ENCODE results near the gene INPP5B.
A peak's percentile ranks its signal among the peaks of the same experiment; 100 is the strongest.
"Not testable (repeated sequence)": the region's sequence is repeated elsewhere in the genome, so short reads cannot be mapped to it uniquely, and the experiment has no call there.

Gene INPP5B

DNA sequence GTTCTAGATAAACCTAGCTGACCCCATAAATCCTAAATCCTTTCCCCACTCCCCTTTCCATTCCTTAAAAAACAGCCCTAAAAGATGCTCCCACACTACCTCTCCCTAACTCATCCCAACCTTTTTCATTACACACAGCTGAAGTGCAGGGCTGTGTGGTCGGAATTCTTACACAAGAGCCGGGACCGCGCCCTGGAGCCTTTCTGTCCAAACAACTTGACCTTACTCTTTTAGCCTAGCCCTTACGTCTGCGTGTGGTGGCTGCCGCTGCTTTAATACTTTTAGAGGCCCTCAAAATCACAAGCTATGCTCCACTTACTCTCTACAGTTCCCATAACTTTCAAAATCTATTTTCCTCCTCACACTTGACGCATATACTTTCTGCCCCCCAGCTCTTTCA lies 36.0 kb downstream of the INPP5B start:
- DNase-seq = not testable (repeated sequence)

DNA sequence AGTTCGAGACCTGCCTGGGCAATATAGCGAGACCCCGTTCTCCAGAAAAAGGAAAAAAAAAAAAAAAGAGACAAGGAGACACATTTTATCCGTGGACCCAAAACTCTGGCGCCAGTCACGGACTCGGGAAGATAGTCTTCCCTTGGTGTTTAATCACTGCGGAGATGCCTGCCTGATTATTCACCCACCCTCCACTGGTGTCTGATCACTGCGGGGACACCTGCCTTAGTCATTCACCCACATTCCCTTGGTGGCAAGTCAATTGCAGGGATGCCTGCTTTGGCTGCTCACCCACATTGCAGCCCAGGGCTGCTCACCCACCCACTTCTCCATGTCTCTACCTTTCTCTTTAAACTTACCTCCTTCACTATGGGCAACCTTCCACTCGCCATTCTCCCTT lies 38.3 kb downstream of the INPP5B start:
- not testable (repeated sequence) for DNase-seq

DNA sequence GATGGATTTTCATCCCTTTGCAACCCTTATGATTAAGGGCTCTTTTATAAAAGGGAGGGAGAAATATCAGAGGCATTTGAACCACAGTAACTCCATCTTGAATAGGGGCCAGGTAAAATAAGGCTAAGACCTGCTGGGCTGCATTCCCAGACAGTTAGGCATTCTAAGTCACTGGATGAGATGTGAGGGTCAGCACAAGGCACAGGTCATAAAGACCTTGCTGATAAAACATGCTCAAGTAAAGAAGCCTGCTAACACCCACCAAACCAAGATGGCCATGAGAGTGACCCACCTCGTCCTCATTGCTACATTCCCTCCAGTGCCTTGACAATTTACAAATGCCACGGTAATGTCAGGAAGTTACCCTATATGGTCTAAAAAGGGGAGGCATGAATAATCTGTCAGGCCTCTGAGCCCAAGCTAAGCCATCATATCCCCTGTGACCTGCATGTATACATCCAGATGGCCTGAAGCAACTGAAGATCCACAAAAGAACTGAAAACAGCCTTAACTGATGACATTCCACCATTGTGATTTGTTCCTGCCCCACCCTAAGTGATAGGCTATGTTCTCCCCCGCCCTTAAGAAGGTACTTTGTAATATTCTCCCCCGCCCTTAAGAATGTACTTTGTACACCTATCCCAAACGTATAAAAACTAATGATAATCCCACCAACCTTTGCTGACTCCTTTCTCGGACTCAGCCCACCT lies 39.3 kb downstream of the INPP5B start:
- DNase-seq = not testable (repeated sequence)

DNA sequence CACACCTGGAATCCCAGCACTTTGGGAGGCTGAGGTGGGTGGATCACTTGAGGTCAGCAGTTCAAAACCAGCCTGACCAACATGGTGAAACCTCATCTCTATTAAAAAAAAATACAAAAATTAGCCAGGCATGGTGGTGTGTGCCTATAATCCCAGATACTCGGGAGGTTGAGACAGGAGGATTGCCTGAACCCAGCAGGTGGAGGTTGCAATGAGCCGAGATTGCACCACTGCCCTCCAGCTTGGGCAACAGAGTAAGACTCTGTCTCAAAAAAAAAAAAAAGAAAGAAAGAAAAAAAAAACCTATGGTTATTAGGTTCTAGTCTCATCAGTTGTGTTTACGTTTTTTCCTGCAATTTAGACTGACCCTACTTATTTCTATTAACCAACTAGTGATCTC lies 40.3 kb downstream of the INPP5B start:
- not testable (repeated sequence) for DNase-seq

DNA sequence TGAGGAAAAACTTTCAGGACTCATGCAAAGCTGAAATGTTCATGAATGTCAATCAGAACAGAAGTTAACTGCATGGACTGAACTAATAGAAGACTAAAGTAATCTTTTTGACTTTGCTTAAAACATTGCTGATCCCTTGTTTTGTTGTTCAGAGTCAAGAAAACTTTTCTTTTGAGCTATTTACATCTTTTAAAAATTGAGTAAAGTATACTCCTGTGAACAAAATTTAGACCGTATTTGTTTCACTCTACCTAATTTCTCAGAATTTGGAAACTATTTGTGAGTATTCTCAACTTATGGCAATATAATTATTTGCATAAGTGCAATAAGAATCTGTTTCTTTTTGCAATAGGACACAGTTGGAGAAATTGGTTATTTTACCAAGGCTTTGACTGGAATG lies 41.1 kb downstream of the INPP5B start:
- no peak for DNase-seq

DNA sequence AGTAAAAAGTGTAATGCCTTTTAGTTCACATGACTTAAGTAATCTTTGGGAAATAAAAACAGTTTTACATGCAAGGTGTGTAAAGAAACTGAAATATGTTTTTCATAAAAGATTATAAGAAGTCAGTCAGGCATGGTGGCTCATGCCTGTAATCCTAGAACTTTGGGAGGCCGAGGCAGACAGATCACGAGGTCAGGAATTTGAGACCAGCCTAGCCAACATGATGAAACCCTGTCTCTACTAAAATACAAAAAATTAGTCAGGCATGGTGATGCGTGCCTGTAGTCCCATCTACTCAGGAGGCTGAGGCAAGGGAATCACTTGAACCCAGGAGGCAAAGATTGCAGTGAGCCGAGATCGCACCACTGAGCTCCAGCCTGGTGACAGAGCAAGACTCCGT lies 42.9 kb downstream of the INPP5B start:
- DNase-seq = not testable (repeated sequence)

DNA sequence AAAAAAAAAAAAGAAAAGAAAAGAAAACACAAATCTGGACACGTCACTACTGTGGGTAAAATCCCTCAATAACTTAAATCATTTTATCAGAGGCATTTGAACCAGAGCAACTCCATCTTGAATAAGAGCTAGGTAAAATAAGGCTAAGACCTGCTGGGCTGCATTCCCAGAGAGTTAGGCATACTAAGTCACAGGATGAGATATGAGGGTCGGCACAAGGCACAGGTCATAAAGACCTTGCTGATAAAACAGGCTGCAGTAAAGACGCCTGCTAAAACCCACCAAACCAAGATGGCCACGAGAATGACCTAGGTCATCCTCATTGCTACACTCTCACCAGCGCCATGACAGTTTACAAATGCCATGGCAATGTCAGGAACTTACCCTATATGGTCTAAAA lies 43.9 kb downstream of the INPP5B start:
- no peak for DNase-seq

DNA sequence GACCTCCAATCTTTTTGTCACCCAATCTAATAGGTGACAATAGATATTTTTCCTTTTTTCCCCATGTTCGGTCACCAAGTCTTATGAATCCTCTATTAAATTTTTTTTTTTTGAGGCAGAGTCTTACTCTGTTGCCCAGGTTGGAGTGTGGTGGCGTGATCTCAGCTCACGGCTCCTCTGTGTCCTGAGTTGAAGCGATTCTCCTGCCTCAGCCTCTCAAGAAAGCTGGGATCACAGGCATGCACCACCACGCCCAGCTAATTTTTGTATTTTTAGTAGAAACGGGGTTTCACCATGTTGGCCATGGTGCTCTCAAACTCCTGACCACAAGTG lies 45.0 kb downstream of the INPP5B start:
- DNase-seq = no peak

DNA sequence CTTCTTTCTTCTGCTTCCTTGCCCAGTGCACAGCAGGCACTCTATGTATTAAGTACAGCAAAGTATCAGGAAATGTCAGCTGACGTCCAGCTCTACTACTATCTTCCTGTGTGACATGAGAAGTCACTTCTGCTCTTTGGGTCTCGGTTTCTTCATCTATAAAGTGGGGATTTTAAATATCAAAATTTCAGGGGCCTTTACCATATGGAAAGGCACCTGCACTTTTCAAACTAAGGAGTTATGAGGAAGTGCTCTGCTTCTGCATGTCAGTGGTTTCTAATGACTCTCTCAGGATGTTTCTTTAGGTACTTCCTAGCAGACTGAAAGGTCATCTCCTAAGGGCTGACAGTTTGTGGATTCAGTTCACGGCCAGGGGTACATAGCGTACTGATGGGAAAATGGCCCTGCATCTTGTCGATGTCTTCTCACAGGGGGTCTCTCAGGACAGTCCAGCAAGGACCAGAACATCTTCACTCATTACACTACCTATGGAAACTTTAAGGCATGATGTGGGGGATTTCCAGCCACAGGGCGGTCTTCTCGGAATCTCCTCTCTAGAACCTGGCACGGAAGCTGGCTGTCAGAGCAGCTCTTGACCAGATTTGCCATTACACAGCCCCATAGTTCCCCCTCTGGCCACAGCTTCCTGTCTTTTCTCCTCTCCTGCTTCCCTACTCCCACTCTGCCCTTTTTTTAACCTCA lies 45.5 kb downstream of the INPP5B start:
- no peak for DNase-seq

DNA sequence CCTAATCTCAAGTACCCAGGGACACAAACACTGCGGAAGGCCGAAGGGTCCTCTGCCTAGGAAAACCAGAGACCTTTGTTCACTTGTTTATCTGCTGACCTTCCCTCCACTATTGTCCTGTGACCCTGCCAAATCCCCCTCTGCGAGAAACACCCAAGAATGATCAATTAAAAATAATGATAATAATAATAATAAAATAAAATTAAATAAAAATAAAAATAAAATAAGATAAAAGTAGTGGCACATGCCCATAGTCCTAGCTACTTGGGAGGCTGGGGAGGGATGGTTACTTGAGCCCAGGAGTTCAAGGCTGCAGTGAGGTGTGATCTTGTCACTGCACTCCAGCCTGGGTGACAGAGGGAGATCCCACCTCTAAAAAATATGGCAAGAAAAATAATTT lies 49.3 kb downstream of the INPP5B start:
- DNase-seq = not testable (repeated sequence)

DNA sequence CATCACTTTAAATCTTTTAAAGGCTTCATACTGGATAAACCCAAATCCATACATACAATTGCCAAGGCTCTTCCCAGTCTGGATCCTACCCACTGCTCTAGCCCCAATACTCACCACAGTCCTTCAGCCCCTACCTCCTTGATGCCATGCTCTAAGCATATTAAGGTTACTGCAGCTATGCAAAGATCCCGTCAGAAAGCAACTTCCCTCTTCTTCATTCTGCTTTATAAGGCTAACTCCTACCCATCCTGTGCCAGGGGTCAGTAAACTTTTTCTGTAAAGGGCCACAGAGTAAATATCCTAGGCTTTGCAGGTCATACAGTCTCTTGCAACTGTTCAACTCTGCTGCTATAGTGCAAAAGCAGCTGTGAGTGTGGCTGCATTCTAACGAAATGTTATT lies 53.2 kb downstream of the INPP5B start:
- DNase-seq = no peak

DNA sequence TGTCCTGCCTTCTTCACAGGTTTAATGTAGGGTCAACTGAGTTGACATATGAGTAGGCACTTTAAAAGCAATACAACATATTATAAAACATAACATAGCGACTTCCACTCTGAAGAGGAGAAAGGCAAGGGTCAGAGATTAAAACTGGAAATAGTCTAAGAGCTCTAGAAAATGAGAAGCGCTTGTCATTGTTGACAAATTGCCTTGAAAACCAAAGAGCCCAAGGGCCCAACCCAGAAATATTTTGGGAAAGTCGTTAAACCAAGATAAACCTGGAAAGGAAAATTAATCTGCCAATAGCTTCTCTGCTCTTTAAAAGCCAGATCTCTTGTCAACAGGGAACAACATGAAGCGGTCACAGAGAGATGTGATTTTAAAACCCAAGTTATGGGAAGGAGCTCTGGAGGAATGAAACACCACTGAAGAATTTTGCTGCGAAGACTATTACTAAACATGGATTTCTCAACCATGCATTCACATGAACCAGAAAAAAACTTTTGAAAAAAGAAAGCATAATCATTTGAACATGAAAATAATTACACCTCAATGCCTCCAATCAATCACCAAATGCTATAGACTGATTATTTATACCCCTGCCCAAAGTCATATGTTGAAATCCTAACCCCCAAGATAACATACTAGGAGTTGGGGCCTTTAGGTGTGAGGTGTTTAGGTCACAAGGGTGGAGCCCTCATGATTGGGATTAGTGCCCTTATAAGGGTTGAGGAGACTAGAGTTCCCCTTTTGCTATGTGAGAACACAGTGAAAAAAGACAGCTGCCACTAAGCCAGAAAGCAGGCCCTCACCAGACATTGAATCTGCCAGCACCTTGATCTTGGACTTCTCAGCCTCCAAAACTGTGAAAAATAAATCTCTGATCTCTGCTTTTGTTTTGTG lies 54.5 kb downstream of the INPP5B start:
- no peak for DNase-seq

DNA sequence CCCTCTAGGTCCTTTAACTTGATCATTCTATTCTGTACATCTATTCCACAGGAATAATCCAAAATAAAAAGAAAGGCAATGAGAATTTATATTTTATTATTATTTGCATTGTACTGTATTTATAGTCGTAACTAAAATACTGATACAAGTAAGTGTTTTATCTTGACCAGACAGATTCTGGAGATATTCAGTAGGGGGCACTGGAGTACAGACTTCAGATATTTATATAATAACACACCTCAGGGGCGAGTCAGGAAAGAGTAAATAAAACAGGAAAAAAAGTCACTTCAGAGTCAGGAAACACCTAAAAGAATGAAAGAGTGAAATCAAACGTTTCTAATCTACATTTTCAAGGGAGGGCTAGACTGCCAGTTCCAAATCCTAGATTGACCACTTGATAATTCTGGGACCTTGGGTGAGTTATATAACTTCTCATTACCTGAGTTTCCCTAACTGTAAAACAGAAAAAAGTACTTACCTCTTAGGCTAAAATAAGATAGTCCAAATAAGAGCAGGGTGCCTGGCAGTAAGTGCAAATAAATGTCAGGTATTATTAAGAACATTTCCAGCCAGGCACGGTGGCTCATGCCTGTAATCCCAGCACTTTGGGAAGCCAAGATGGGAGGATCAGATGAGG lies 56.4 kb downstream of the INPP5B start:
- peak; percentile 12 for DNase-seq

DNA sequence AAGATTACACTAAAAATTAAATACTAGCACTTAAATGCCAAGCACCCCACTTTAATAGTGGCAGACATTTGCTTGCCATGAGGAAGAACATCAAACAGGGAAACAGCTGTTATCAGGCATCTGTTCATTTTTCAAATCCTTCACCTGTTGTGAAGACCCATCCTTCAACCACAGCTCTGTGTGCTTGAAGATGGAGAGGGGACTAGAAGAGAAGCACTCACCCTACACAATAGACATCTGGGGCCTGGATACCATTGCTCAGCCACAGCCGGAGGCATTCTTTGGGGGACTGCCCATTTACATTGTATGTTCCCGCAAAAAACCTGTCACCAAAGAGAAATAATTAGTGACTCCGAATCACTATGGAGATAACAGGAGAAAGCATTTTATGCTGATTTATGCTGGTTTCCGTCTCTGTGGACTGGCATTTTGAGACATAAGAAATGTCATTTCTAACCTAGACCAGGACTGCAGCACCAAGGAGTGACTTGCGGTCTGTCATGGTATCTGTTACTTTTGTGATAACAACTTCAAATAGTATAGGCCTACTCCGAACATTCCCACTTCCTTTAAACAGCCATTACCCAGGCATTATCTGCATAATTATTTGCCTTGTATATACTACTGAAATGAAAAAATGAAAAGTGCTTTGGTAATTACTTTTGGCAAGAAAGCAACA lies 58.7 kb downstream of the INPP5B start:
- no peak for DNase-seq

DNA sequence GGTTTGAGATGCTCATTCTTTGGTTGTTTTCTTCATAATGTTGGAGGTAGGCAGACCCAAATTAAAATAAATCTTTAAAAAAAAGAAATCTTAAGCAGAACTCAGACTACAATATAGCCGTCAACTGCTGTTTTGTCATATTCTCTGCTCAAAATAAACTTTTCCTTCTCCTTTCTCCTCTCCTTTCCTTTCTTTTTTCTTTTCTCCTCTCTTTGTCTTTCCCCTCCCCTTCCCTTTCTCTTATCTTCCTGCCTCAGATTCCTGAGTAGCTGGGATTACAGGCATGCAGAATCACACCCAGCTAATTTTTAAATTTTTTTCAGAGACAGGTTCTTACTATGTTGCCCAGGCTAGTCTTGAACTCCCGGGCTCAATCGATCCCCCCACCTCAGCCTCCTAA lies 62.7 kb downstream of the INPP5B start:
- no peak for DNase-seq

DNA sequence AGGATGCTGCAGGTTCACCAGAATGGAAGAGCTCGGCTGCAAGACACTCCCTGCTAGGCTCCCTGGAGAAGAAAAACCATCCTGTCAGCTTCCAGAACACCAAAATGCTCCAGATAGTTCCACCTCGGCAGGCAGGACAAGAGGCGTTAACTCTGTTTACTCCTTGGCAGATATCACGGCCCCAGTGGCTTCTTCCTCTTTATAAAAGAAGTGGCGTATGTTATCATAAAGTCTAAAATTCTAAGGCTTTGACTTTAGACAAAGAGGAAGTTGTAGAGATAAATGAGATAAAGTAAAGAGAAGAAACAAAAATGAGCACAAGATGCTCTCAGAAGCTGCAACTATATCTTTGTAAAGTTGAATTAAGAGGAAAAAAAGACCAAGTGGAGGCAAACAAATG lies 63.2 kb downstream of the INPP5B start:
- no peak for DNase-seq

DNA sequence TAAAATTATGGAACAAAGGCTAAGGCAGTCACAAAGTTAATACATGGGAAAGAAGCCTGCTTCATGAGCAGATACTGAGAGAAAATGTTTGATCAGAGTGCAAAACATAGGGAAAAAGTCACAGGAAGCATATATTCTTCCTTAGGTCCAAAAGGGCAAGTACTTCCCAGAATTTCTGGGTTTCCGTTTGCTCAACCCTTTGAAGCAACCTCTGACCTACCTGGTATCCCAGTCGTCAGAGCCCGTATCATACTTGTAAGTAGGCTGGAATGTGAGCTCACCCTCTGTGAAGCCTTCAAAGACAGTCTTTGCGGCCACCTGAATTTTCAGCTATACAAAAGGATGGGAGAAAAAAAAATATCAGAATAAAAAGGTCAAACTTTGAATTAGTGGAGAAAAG lies 67.0 kb downstream of the INPP5B start:
- DNase-seq = no peak

DNA sequence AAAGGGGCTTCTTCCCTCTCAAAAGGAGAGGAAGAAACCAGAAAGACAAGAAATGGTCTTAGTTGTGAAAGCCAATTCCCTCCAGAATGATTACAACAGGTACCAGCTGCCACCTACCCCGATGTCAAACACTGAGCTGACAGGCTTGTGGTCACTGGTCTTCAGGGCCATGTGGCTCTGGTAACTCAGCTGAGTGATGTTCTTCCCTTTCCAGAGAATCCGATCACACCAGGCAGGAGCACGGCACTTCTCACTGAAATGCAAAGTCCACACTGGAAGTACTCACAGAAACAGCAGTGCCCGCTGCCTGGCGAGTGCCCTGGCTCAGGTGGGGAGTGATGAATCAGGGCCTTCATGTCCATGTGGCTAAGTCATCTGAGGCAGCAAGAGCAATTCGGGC lies 68.8 kb downstream of the INPP5B start:
- DNase-seq = no peak

DNA sequence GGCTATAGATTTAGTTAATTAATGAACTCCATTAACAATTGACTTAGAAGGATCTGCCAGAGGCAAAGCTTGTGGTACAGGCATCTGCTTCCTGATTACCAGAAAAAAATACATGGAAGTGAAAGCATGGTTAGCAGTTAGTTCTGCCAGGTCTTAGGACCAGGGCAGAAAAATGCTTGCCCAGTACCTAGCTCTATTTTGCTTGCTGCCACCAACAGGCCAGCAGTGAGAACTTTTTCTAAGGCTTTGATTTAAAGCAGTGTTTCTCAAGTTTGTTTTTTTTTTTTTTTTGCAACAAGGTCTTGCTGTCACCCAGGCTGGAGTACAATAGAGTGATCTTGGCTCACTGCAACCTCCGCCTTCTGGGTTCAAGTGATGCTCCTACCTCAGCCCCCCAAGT lies 71.0 kb downstream of the INPP5B start:
- no peak for DNase-seq

DNA sequence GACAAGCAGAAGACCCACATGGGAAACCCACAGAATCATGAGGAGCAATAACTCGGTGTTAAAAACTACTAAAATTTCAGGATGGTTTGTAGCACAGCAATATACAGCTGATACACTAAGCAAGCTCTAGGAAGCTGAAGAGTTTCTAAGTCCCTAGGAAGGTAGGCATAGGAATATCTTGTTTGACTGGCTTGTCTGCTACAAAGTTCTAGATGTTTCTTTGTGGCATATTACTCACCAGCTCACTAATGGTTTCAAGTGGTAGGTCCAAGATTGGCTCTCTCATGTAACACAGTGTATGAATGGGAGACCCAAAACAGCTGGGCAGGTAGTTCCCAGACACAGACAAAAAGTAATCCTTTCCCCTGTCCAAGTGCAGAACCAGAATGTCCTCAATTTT lies 74.2 kb downstream of the INPP5B start:
- DNase-seq = no peak

DNA sequence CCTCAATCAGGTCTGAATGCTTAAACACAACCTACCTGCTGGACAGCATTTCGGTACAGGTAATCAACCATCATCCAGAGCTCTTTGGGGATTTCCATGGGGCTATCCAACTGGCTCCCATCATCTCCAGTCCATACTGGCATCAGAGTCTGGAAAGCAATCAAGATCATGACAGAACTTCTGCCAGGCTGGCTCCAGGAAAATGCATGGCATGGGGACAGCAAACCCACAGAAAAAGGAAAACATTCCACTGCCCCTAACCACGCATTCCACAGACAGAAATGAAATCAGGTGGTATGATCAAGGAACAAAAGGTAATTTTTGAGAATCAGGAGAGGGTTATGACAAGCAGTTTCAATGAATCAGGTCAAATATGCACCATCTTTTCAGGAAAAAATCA lies 78.4 kb downstream of the INPP5B start:
- no peak for DNase-seq

DNA sequence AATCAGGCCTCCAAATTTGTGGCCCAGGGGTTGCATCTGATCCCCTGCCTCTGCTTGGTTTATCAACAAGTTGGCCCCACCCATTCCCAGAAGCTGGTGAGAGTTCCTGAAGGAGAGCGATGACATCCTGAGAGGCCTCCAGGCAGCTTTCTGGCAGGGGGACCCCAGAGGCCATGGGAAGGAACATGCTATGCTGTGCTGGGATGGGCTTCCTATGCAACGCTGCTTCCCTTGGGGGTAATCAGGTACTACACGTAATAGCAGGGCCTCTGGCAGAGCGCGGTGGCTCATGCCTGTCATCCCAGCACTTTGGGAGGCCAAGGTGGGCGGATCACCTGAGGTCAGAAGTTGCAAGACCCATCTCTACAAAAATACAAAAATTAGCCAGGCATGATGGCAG lies 79.1 kb downstream of the INPP5B start:
- DNase-seq = no peak

DNA sequence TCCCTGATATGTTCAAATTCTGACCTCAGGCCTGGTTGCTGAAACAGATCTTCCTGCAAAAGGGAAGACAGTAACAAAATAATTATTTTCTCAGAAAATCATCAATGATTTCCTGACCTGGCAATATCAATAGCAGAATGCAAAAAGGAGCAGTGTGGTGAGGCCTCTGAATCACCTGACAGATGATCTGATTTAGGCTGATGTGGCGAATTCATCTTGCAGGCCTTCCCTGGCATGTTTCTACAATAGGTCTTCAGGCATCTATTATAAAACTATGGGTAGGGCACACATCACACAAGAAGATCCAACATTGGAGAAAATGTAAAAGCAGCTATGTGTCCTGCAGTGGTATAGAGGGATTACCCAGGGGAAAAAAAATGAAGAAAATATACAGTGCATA lies 80.4 kb downstream of the INPP5B start:
- no peak for DNase-seq

Data from SHP77 treated with DMSO at 0.1 percent for 48 hours (cell line).